HUDEP-2 (cell line): ENCODE data around the gene NSG1.
A peak's percentile ranks its signal among the peaks of the same experiment; 100 is the strongest.

Experiments used
- DNase-seq, 76 experiments: peaks; one replicate each; lab custom pipeline; 2025; ENCODE audit not compliant: unreplicated experiment in 76 of 76; lab: John Stamatoyannopoulos, UW

The NSG1 gene

GRCh38 chr4:4368809-4369580 is 17.9 kb upstream of the NSG1 start:
- DNase-seq, result no peak

DNA sequence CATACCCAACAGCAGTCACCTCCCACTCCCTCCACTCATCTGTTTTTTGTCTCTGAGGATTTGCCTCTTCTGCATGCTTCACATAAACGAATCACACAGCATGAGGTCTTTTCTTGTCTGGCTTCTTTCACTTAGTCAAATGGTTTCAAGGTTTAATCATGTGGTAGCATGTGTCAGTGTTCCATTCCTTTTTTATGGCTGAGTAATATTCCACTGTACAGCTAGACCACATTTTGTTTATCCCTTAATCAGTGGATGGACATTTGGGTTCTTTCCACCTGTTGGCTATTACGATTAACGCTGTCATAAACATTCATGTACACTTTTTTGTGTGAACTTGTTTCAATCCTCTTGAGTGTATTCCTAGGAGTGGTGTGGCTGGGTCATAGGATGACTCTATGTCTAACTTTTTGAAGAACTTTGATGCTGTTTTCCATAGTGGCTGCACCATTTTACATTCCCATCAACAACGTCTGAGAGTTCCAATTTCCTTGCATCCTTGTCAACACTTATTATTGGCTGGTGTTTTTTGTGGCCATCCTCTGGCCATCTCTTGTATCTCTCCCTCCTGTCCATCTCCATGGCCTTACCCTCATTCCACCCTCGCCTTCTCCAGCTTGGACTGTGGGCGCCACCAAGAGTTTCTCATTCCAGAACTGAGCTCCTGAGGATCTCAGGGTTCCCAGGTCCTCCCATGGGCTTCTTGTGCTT is 12.4 kb upstream of the NSG1 start:
- no peak for DNase-seq

DNA sequence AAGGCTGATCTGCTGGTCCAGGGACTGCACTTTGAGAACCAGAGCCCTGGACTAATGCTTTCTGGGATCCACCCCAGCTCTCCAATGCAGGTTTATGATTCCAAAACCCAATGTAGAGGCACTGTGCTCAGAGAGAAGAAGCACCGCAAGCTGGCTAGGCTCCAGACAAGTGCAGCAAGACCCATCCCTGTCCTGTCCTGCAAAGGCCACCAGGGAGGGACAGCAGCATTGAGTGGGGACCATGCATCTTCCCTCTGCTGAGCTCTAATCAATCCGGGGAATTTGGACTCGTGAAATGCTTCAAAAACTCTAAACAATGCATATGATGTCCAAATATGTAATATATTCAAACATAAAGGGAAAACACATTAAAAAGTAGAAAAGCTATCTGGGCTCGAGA is 10.8 kb upstream of the NSG1 start:
- no peak for DNase-seq

DNA sequence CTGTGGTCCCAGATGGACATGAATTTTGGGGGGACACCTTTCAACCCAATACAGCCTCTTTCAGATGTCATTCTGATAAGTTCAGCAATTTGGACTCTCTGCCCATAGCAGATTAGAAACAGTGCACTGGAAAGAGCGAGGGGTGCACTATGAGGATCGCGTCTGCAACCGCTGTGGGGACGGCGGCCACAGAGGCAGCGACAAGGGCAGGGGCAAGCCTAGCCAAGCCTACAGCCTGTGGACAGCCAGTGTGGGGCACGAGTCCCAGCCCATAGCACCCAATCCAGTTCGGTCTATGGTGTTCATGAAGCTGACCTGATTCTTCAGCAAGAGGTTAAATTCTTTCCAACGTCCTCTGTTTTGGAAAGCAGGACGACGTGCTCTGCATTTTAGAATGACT is 9.7 kb upstream of the NSG1 start:
- DNase-seq, result no peak

DNA sequence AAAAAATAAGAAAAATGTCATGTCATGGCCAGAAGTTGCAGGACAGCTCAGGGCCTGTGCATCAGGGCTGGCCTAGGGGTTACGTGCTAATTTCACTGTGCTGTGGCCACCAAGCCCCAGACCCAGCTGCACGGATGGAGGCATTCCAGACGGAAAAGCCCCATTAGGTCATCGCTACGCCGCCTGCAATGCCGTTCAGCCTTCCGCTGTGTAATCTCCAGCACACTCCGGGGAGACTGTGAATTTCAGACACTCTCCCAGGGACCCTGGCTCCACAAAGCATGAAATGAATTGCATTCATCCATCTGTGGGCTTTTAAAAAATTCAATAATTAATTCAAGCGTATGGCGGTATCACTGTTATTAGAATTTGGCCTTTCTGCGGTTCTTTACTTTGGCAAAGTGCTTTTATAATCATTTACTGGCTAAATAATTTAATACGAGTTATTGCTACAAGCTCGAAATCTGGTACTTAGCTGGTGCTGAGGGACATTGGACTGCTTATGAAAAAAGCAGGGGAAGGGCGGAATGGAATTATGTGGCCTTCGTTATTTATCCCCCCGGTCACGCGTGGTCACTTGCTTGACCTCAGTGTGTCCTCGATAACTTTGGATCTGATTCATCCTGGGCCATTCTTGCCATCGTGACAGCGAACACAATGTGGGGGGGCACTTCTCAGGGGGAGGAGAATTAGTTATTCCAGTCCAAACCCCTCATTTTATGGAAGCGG is 9.0 kb upstream of the NSG1 start:
- no peak for DNase-seq

DNA sequence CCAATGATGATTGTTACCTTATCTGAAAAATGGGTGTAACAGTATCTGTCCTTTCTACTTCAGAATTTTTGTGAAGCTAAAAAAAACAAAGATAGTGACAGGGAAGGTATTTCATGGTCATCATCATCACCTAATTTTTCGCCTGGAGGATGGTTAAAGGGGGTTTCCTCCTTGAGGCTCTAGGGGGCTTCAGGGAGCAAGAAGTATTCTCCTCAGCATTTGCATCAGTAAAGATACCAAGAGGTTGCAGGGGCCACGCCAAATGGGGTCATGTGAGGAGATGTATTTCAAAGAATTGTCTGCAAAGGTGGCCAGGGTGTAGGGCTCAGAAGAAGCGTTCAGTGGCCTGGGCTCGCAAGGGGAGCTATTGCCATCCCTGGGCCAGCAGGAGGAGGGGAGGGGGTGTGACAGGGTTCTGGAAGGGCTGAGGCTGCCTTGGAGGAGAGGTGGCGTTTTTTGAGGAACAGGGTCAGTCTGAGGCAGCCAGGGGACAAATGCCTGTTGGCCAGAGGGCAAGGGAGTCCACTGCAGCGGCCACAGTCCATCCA is 7.3 kb upstream of the NSG1 start:
- DNase-seq, result no peak

GRCh38 chr4:4383085-4383484 is 3.8 kb upstream of the NSG1 start:
- DNase-seq, result no peak

DNA sequence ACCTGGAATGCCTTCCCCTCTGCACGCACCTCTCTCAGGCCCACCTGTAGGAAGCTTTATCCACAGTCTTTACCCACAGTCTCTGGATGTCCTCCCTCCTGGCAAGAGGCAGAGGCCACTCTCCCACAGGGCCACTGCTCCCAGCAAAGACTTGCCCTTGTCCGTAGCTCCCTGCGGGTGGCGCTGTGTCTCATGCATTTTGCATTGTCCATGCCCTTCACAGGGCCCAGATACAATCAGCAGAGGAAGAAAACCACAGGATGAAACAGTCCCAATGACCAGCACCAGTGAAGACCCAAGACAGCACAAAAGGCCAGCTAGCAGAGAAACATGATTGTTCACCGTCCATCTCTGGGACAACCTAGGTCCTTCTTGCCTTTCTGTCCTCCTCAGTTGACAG is 2.1 kb upstream of the NSG1 start:
- peak in 26 of 76 experiments; percentile 1 to 42 (median 12) for DNase-seq

- DNase-seq, result no peak
Measured at GRCh38 chr4:4385729-4386295, 1.1 kb upstream of the NSG1 start.

- peak in 2 of 76 experiments; percentile 11 to 24 for DNase-seq
Measured at GRCh38 chr4:4386296-4386735, 586 bp upstream of the NSG1 start.

- no peak for DNase-seq
Measured at GRCh38 chr4:4387531-4388310, 819 bp downstream of the NSG1 start.

DNA sequence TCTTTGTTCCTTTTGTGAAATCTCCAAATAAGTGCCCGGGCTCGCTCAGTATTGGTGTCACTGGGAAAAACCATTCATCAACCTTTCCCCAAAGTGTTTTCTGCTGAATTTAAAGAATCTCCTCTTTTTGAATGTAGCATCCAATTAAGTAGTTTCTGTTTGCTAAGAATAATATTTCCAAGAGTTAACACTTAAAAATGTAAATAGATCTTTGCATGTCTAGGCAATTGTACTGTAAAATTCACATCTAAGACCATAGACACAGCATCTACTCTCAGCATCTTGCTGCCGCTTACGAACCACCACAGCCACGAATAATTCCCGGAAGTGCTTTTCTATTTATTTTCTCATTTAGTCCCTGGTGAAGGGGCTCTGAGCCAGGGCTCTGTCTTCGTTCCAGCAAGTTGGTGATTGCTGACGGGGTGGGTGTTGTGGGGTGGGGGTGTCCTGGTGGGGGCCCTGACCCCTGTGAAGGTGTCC is 1.4 kb downstream of the NSG1 start:
- DNase-seq, result no peak

DNA sequence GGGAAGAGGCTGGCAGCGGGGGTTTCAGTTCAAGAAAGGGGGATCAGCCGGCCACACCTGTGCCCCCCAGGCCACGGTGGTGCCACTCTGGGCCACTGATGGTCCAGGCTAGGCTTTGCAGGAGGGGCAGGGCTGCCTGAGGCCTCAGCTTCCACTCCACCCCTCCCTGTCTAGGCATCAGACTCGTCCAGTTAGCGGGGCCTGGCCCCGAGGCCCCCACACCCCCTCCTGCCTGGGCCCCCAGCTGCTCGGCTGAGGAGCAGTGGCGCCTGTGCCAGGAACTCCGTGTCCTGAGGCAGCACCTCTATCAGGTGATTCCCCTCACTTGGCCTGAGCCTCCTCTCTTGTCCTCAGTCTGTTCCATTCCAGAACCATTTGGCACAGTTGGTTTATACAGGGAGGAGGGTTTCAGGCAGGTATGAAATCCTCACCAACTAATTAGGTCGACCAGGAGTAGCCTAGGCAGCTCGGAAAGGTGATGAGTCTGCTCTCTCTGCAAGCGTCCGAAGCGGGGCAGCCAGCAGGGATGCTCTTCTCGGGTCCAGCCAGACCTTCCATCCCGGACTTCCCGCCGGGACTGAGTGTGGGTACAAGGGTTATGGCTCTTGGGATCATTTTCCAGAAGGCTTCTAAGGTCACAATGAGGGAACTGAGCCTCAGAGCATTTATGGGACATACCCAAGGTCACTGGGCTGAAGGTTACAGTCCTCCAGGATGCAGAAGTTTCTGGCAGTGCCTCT is 2.1 kb downstream of the NSG1 start:
- DNase-seq, result no peak

DNA sequence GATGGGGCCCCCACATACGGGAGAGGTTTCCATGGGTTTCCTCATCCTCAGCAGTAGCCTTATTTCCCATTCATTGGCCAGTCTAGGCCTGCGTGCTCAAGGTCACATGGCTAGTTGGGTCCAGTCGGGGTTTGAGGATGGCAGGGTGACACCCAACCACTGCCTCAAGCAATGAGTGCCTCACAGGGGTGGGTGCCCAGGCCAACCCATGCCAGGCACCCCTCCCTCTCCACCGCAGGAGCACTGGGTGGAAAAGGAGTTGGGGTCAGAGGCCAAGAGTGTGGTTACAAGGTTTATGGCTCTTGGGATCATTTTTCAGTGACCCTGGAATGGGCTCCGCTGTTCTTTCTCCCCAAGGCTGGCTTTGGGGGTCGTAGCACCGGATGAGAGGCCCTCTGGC is 3.1 kb downstream of the NSG1 start:
- no peak for DNase-seq

DNA sequence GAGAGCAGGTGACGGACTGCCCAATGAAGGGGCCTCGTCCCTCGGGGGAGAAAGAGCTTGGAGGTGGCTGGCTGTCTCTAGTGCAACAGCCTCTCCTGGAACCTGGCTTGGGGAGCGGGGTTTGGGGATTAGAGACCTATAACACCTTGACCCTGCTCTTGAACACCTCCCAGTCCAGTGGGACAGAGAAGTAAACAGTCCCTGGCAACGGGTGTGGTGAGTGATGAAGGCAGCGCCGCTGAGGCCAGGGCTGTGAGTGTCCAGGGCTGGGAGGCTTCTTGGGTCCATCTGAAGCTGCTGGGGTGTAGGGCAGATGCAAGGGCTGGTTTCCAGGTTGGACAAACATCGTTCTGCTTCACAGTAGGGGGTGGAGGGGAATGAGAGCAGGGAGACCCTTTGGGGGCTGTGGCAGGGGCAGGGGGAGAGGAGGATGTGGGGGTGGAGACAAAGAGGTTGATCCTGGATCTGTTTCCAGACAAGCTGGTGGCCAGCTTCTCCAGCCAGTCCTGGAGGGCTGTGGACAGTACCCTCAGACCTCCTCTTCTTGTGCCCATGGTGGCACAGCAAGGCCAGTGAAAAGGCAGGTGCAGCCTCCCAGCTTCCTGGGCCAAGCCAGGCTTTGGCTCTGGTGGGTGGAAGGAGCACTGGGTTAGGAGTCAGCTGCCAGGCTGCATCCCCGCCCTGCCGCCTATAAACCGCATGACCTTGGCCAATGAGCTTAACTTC is 3.8 kb downstream of the NSG1 start:
- DNase-seq, result no peak

- no peak for DNase-seq
Measured at GRCh38 chr4:4391866-4392265, 5.0 kb downstream of the NSG1 start.

DNA sequence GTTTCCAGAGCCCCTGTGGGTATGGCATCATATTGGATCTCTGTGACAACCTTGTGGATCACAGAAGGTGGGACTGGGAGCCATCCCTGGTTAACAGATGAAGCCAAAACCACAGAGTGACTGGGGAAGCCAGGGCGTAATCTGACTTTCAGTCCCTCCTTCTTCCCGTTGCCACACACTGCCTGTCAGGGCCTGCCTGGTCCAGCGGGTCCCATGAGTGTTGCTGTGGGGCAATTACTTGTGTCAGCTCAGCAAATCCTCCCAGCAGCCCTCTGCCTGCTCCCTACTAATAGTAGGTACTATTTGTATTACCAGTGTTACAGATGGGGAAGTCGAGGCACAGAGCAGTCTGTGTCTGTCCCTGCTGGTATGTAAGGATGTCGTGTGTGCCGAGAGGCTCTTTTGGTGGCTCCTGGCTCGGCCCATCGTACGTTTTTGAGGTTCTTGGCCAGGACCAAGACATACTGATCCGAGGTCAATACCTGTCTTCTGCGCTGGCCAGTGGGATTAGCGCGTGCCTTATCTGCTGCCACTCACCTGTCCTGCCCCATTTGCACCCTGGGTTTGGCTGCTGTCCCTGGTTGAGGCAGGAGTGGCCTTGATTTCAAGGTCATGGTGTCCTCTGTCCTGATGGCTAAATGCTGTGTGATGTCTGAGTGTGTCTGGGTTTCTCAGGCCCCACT is 5.7 kb downstream of the NSG1 start:
- DNase-seq, result no peak

- DNase-seq, result peak in 56 of 76 experiments; percentile 0 to 72 (median 34)
Measured at GRCh38 chr4:4394644-4395043, 7.7 kb downstream of the NSG1 start.
